ENCODE results near the gene TCEANC2. TPM values are rescaled to one million over a fixed set of nuclear protein-coding genes. Genes with fewer than 3 reads are reported as not detected.
A peak's percentile ranks its signal among the peaks of the same experiment; 100 is the strongest.

The TCEANC2 gene
- total and polyA plus RNA-seq, 2 of the 4 experiments (the other 2 are of a cell fraction) = 2.4 to 3.2 TPM

DNA sequence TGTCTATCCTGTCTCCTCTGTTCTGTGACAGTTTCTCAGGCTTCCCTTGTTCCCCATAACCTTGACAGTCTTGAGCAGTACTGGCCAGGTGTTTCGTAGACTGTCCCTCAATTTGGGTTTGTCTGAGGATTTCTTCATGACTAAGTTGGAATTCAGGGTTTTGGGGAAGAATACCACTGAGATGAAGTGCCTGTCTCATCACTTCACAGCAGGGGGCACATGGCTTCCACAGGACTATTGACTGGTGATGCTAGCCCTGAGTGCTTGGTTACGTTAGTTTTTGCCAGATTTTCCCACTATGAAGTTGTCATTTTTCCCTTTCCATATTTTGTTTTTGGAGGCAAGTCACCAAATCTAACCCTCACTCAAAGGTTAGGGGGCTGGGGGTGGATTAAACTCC is 53.7 kb downstream of the TCEANC2 start:
- ChIA-PET POLR2A (ENCODE audit: unreplicated experiment) (no interaction called here), CTCF (no interaction called here)
- Histone ChIP-seq H2AFZ (replicated peaks; ENCODE audit: low read length, poor library complexity) (peak overlapping the region; percentile 48), H3K23ac (ENCODE audit: low read depth, low read length) (no peak overlapping the region), H3K36me3 (ENCODE audit: control insufficient read depth, insufficient read depth, low read length) (no peaks in the 10 kb centered on the region), H3K4me1 (ENCODE audit: control insufficient read depth, insufficient read depth, low read length) (no peaks in the 10 kb centered on the region), H3K4me2 (ENCODE audit: low read depth, low read length) (no peak overlapping the region), H4K5ac (ENCODE audit: low read depth, low read length) (no peak overlapping the region), H3K27ac (ENCODE audit: insufficient read depth, low read length) (no peak overlapping the region), H2AK5ac (ENCODE audit: low read depth, low read length) (no peak overlapping the region; the same call in 1 of the 2 replicates), H3K14ac (replicated peaks; ENCODE audit: low read depth, low read length) (no peak overlapping the region), H2BK20ac (ENCODE audit: low read depth, low read length) (no peak overlapping the region), H2BK120ac (ENCODE audit: low read depth, low read length) (no peak overlapping the region), H3K4ac (ENCODE audit: low read depth, low read length) (no peak overlapping the region), H3K9me1 (ENCODE audit: insufficient read depth, low read length) (no peaks in the 10 kb centered on the region; the same call in 1 of the 2 replicates), H3K4me3 (ENCODE audit: insufficient read depth, low read depth, low read length) (no peak overlapping the region), H3K79me1 (ENCODE audit: low read depth in 1 of 2, low read length in 2 of 2) (no peaks in the 10 kb centered on the region), H3K9me3 (ENCODE audit: control insufficient read depth, insufficient read depth, low read length) (no peaks in the 10 kb centered on the region), H4K91ac (ENCODE audit: insufficient read depth, low read depth, low read length) (no peak overlapping the region), H4K20me1 (ENCODE audit: insufficient read depth, low read length) (no peaks in the 10 kb centered on the region), H3K18ac (ENCODE audit: low read depth, low read length) (no peak overlapping the region), H2BK15ac (ENCODE audit: low read depth, low read length) (no peak overlapping the region), H2BK5ac (ENCODE audit: low read depth, low read length, poor library complexity, severe bottlenecking) (no peak overlapping the region), H3K56ac (ENCODE audit: extremely low read depth, insufficient read depth, low read length) (no peak overlapping the region), H3K27me3 (ENCODE audit: control insufficient read depth, insufficient read depth, low read length) (no peaks in the 10 kb centered on the region), H2AK9ac (replicated peaks; ENCODE audit: low read depth, low read length, poor library complexity) (no peak overlapping the region), H3K9ac (ENCODE audit: low read depth, low read length) (no peak overlapping the region), H4K8ac (ENCODE audit: low read depth in 2 of 2, low read length in 2 of 2) (no peak overlapping the region)
- intact Hi-C loops (cut with micrococcal nuclease) (no loop called here), dilution Hi-C loops (cut with HindIII; ENCODE audit: low sequenced_read_pairs, unreplicated experiment) (no loop called here), in situ Hi-C loops (cut with MboI; ENCODE audit: low sequenced_read_pairs) (loop anchor here (10.0 kb wide), 1 partner anchor 388 kb away; no protein-coding TSS in a partner anchor)
- peak; percentile 38 for DNase-seq
- peak; percentile 68 for ATAC-seq (ENCODE audit: low read depth)
- BruUV-seq (replicated peaks) = no TSS peak
- no CpG with 5 or more reads among the region's 2 CpGs for WGBS, 2 experiments (ENCODE audit: extremely low coverage in 2 of 2, insufficient read length in 1 of 2)
- TF ChIP-seq BHLHE40 (IDR thresholded peaks at IDR 0.05; ENCODE audit: low read depth, low read length) (no peak), CTCF (conservative IDR thresholded peaks at IDR 0.05; ENCODE audit: low read depth, low read length) (peak; percentile 45), MAZ (IDR thresholded peaks at IDR 0.05; ENCODE audit: borderline replicate concordance, low read depth, low read length) (no peak), RAD21 (IDR thresholded peaks at IDR 0.05; ENCODE audit: low read length) (peak; percentile 71), POLR2A (IDR thresholded peaks at IDR 0.05; ENCODE audit: low read depth, low read length) (no peak), MAFK (IDR thresholded peaks at IDR 0.05; ENCODE audit: low read depth, low read length) (no peak), NFE2L2 (IDR thresholded peaks at IDR 0.05; ENCODE audit: low read depth, low read length) (no peak), RFX5 (IDR thresholded peaks at IDR 0.05; ENCODE audit: low read depth, low read length) (no peak), CHD1 (IDR thresholded peaks at IDR 0.05; ENCODE audit: low read depth, low read length) (no peak), CEBPB (IDR thresholded peaks at IDR 0.05; ENCODE audit: low read depth, low read length) (no peak), SMC3 (IDR thresholded peaks at IDR 0.05; ENCODE audit: low read depth, low read length) (peak; percentile 65), FOS (IDR thresholded peaks at IDR 0.05; ENCODE audit: low read depth, low read length) (no peak), RCOR1 (IDR thresholded peaks at IDR 0.05; ENCODE audit: insufficient replicate concordance, low read length) (no peak), MXI1 (IDR thresholded peaks at IDR 0.05; ENCODE audit: borderline replicate concordance, low read depth, low read length) (no peak)
- TF ChIP-seq, protein P1, sequence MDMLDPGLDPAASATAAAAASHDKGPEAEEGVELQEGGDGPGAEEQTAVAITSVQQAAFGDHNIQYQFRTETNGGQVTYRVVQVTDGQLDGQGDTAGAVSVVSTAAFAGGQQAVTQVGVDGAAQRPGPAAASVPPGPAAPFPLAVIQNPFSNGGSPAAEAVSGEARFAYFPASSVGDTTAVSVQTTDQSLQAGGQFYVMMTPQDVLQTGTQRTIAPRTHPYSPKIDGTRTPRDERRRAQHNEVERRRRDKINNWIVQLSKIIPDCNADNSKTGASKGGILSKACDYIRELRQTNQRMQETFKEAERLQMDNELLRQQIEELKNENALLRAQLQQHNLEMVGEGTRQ (IDR thresholded peaks at IDR 0.05; ENCODE audit: low read depth, low read length) = no peak
- TF ChIP-seq, protein P2, sequence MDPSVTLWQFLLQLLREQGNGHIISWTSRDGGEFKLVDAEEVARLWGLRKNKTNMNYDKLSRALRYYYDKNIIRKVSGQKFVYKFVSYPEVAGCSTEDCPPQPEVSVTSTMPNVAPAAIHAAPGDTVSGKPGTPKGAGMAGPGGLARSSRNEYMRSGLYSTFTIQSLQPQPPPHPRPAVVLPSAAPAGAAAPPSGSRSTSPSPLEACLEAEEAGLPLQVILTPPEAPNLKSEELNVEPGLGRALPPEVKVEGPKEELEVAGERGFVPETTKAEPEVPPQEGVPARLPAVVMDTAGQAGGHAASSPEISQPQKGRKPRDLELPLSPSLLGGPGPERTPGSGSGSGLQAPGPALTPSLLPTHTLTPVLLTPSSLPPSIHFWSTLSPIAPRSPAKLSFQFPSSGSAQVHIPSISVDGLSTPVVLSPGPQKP (IDR thresholded peaks at IDR 0.05; ENCODE audit: borderline replicate concordance, low read depth, low read length) = no peak
